Measurements from ENCODE around the gene TMC1. TPM values are rescaled to one million over a fixed set of nuclear protein-coding genes. Genes with fewer than 3 reads are reported as not detected.

Gene TMC1
- total and polyA plus RNA-seq, 2 donors from 2014 or later: 0.25 to 1.2 TPM

GRCh38 chr9:72812559-72813111, 291.2 kb downstream of the TMC1 start:
- no peak for TF ChIP-seq CTCF (IDR thresholded peaks at IDR 0.05; ENCODE audit: borderline replicate concordance, extremely low read depth, insufficient read depth)
- intact Hi-C loops (cut with DNase I): loop anchor here (10.0 kb wide), 1 partner anchor 528 kb away; no protein-coding TSS in a partner anchor
- FAIRE-seq: no peak

GRCh38 chr9:72813544-72813943, 292.1 kb downstream of the TMC1 start:
- H3K36me3 ChIP-seq (ENCODE audit: control insufficient read depth in 2 of 3, insufficient read depth in 3 of 3, low read length in 3 of 3): no peaks in the 10 kb centered on the region
- DNase-seq: no peak
- H3K27me3 ChIP-seq (ENCODE audit: control insufficient read depth, insufficient read depth, low read length): no peaks in the 10 kb centered on the region
- TF ChIP-seq CTCF (IDR thresholded peaks at IDR 0.05; ENCODE audit: borderline replicate concordance, extremely low read depth, insufficient read depth): no peak
- H3K9ac ChIP-seq (ENCODE audit: low read length in 3 of 3): no peak overlapping the region
- peak overlapping the region in 1 of 2 donors; percentile 8 for H3K27ac ChIP-seq (ENCODE audit: low read depth in 2 of 2, low read length in 2 of 2)
- intact Hi-C loops (cut with DNase I): loop anchor here (10.0 kb wide), 1 partner anchor 529 kb away; no protein-coding TSS in a partner anchor
- no peaks in the 10 kb centered on the region for H3K9me3 ChIP-seq (ENCODE audit: control insufficient read depth in 2 of 3, insufficient read depth in 1 of 3, low read length in 3 of 3)
- no peak overlapping the region for H3K4me3 ChIP-seq (ENCODE audit: low read length in 3 of 3)
- peaks cover 0 to 4% (median 0%) of the 10 kb centered on the region in 3 donors for H3K4me1 ChIP-seq (ENCODE audit: control insufficient read depth in 2 of 3, insufficient read depth in 2 of 3, low read depth in 1 of 3, low read length in 3 of 3)
- FAIRE-seq: no peak

More at GRCh38 chr9:72812559-72813111, 291.2 kb downstream of the TMC1 start:
- H3K27me3 ChIP-seq (ENCODE audit: control insufficient read depth, insufficient read depth, low read length): no peaks in the 10 kb centered on the region
- peak in 3 of 5 donors; percentile 46 to 80 (median 58) for DNase-seq
- H3K36me3 ChIP-seq (ENCODE audit: control insufficient read depth in 2 of 3, insufficient read depth in 3 of 3, low read length in 3 of 3): no peaks in the 10 kb centered on the region
- H3K9me3 ChIP-seq (ENCODE audit: control insufficient read depth in 2 of 3, insufficient read depth in 1 of 3, low read length in 3 of 3): no peaks in the 10 kb centered on the region
- H3K4me1 ChIP-seq (ENCODE audit: control insufficient read depth in 2 of 3, insufficient read depth in 2 of 3, low read depth in 1 of 3, low read length in 3 of 3): peaks cover 0 to 4% (median 0%) of the 10 kb centered on the region in 3 donors
- H3K4me3 ChIP-seq (ENCODE audit: low read length in 3 of 3): no peak overlapping the region
- H3K9ac ChIP-seq (ENCODE audit: low read length in 3 of 3): no peak overlapping the region
- no peak overlapping the region for H3K27ac ChIP-seq (ENCODE audit: low read depth in 2 of 2, low read length in 2 of 2)

- FAIRE-seq: no peak
- Histone ChIP-seq H3K36me3 (ENCODE audit: control insufficient read depth in 2 of 3, insufficient read depth in 3 of 3, low read length in 3 of 3) (no peaks in the 10 kb centered on the region), H3K27me3 (ENCODE audit: control insufficient read depth, insufficient read depth, low read length) (no peaks in the 10 kb centered on the region), H3K9me3 (ENCODE audit: control insufficient read depth in 2 of 3, insufficient read depth in 1 of 3, low read length in 3 of 3) (no peaks in the 10 kb centered on the region), H3K4me3 (ENCODE audit: low read length in 3 of 3) (no peak overlapping the region), H3K9ac (ENCODE audit: low read length in 3 of 3) (no peak overlapping the region), H3K4me1 (ENCODE audit: control insufficient read depth in 2 of 3, insufficient read depth in 2 of 3, low read depth in 1 of 3, low read length in 3 of 3) (peaks cover 0 to 4% (median 0%) of the 10 kb centered on the region in 3 donors), H3K27ac (ENCODE audit: low read depth in 2 of 2, low read length in 2 of 2) (peak overlapping the region in 1 of 2 donors; percentile 48)
- TF ChIP-seq CTCF (IDR thresholded peaks at IDR 0.05; ENCODE audit: borderline replicate concordance, extremely low read depth, insufficient read depth): no peak
- no peak for DNase-seq
- intact Hi-C loops (cut with DNase I): loop anchor here (10.0 kb wide), 1 partner anchor 529 kb away; no protein-coding TSS in a partner anchor
These were observed 292.7 kb downstream of the TMC1 start for GRCh38 chr9:72814083-72814597.
